IPS-11a (cell line): ENCODE data around the gene RSU1.
"Not testable (repeated sequence)": the region's sequence is repeated elsewhere in the genome, so short reads cannot be mapped to it uniquely, and the experiment has no call there.

Experiments
- H3K4me3 ChIP-seq: one replicate; pipeline ENCODE4 v1.5.1; 2013; ENCODE audit warnings: low read depth, low read length, control low read depth

RSU1 gene

DNA sequence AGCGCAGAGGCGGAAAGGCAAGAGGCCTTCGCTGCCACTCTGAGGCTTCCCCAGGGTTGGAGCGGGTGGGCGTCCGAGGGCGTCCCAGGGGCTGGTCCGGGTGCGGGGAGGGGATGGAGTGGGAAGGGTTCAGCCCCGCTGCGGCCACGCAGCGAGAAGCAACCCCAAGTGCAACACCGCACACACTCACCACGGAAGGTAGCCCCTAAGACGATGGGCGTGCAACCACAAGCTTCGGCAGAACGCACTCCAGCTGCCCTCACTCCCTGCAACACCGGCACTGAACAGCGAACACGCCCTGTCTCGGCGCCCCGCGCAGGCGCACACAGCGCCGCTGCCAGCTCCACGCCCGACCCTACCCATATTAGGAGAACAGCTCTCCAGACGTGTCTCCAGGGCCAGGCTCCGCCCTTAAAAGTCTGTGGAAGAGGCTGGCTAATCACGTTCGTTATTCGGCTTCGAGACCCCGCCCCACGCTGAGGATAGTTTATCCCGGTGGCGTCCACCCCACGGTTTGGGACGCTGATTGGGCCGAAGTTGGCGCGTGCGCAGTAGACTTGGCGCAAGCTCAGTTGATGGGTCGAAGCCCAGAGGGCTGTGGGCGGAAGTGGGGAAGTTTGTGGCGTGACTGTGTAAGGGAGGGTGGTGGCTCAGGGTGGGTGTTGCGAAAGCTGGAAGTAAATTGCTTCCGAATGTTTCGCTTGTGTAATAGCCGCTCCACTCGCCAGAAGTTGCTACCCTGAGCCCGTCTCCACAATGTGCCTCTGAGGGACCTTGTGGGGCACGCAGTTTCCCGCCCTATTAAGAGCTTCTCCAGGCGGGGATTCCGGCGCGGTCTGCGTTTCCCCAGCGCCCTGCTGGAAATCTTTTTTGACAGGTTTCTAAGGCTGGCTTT, at the start of gene RSU1:
Gene RSU1, minus strand, starts transcription at position 300 of the 895 bp plus-strand sequence. CDS start 343 bp downstream, outside the sequence.
- H3K4me3 ChIP-seq = peak within 1 kb of the TSS; percentile 95

DNA sequence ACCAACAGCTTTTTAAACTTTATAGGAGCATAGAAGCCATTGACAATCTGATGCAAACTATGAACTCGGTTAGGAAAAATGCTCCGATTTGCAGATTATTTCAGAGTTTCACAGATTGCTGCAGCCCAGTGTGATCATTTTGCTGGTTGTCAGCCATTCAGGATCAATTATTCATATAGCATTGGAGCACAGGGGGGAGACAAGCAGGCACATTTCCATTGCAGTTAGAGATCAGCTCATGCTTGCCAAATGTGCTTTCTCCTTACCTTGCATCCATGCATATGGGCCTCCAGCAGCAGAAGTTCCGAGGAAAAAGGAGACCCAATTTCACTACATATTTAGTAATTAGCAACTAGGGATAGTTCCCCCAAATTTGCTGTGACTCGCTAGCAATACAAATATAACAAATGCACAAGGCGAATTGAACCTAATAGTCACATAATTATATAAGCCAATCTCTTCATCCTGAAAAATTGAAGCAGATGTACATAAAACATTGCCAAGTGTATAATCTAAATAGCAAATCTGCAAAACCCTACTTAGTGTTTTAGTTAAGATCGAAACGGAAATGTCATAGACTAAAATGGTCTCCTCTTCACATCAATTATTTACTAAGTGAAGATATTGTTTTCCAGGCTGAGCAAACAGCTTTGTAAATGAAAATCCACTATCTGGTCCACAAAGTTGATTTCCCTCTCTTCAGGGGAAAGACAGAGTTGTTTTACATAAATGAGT, 49.5 kb upstream of the RSU1 start:
- no peak overlapping the region for H3K4me3 ChIP-seq

DNA sequence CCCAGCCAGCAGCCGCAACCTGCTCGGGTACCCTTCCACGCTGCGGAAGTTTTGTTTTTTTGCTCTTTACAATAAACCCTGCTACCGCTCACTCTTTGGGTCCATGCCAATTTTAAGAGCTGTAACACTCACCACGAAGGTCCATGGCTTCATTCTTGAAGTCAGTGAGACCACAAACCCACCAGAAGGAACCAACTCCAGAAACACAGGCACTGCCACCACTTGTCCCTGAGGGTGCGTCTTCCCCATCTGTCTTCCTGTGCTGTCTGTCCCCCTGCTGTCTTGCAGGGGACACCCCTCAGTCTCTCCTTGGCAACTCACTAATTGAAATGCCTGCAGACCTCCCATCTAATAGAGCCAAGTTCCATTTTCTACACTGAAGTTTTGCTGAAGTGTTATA, 48.5 kb upstream of the RSU1 start:
- H3K4me3 ChIP-seq = no peak overlapping the region

DNA sequence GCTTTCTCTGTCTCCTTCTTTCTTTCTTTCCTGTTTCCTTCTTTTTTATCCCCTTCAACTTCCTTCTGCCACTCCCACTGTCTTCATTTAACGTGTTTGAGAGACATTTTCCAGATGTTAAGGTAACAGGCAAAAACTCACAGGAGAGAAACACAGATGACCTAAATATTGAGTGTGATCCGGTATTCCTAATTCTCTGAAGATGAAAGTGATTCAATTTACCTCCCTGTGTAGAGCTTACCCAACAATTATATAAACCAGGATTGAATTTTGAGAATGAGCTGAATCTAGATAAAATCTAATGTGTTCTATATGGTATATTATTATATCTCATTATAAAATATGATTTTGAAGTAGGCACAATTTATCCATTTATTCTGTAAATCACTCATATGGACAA, 46.5 kb upstream of the RSU1 start:
- no peak overlapping the region for H3K4me3 ChIP-seq

DNA sequence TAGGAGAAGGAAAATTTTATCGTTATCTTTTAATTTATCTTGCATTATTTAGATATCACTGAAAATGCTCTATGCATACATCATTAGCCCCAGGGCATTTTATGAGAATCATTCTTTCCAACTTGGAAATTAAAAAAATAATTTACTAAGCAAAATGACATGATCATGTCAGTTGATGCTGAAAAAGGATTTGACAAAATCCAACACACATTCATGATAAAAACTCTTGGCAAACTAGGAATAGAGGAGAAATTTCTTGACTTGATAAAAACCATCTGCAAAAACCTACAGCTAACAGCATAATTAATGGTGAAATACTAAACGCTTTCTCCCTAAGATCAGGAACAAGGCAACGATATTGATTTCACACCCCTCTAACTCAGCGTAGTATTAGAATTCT, 40.2 kb upstream of the RSU1 start:
- no peak overlapping the region for H3K4me3 ChIP-seq

DNA sequence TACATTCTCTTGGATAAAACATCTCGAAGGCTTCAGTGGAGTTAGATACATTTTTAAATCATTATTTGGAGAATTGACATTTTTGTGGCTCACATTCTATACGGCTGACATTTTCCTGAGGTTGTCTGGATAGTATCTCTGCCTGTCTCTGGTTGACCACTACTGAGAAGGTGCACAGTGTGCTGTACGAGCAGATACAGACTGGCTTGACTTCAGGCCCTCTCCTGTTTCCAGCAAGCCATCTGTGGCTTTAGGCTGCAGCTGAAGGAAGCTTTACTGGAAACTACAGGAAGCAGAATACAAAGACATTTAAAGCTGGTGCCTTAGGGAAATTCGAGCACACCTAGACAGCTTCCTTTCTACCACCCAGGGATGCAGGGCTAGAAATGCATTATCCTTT, 39.3 kb upstream of the RSU1 start:
- H3K4me3 ChIP-seq = no peak overlapping the region

DNA sequence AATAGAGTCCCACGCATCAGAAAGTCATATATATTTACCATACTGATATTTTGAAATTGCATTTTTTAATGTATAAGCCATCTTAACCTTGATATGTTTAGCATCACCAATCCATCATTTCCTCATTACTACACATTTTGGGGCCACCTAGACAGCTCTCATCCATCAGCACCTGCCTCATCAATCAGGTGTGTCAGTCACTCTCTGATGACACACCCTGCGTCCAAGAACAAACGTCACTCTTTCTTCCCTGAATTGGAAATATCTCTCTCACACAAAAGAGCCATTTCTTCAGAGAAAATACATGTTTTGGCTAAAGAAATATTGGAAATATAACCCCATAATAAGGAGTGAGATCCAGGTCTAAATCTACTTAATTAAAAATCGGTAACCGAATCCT, 38.9 kb upstream of the RSU1 start:
- no peak overlapping the region for H3K4me3 ChIP-seq

DNA sequence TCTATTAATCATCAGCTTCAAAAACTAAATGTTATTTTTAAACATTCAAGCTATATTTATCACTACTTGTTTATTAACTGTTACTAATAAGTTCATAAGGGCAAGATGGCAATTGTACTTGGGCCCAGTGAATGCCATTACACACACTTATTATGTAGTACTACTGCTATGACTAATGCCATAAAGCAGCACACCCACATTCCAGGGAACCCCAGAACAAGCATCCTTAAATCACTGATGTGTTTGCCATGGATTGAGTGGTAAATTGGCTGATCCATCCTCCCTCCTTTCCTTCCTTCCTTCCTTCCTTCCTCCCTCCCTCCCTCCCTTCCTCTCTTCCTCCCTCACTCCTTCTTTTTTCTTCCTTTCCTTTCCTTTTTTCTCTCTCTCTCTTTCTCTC, 37.4 kb upstream of the RSU1 start:
- H3K4me3 ChIP-seq = no peak overlapping the region

DNA sequence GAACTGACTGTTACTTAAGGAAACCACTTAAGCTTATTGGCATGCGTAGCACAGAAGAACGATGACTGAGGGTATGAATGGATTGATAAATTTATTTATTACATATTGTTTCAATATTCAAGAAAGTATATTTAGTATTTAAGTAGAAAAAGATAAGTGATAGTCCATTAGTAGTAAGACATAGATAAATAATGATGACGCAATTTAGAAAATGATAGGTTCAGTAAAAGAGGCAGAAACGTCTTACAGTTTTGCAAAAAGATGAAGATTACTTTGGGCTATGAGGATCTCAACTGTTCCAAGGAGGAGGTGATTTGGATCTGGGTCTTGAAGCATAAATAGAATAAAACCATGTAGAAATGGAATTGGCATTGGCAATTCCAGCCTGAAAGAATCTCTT, 36.6 kb upstream of the RSU1 start:
- no peak overlapping the region for H3K4me3 ChIP-seq

DNA sequence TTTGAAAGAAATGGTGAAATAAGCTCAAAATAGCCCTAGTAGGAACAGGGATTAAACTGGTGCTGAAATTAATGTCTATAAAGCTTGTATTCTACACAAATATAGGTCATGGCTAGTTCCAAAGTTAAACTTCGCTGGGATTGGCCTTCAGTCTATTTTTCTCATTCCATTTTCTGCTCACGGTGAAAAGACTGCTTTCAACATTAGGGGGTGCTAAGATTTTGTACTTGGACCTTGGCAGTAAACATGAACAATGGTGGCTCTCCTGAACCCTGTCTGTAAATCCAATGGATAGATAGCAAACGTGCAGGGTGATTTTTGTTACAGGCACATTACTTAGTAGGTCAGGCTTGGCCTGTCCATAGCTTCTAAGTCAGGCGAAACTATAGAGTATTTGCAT, 36.0 kb upstream of the RSU1 start:
- no peak overlapping the region for H3K4me3 ChIP-seq

DNA sequence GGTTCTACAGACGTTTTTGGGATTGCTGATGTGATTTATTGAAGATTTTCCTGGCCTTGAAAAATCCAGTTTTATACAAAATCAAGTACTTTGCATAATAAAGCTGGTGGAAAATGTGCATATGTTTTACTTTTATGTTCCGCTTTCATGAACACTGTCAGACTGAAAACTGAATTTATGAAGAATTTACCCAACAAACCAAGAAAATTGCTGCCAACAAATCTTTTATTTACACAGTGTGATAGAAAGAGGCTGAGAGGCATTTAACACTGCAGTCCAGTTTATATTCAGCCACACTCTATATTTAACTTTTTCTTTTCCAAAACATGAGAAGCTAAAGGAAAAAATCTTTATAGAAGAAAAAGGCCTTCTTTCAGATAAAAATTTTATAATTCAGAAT, 35.4 kb upstream of the RSU1 start:
- H3K4me3 ChIP-seq = no peak overlapping the region

DNA sequence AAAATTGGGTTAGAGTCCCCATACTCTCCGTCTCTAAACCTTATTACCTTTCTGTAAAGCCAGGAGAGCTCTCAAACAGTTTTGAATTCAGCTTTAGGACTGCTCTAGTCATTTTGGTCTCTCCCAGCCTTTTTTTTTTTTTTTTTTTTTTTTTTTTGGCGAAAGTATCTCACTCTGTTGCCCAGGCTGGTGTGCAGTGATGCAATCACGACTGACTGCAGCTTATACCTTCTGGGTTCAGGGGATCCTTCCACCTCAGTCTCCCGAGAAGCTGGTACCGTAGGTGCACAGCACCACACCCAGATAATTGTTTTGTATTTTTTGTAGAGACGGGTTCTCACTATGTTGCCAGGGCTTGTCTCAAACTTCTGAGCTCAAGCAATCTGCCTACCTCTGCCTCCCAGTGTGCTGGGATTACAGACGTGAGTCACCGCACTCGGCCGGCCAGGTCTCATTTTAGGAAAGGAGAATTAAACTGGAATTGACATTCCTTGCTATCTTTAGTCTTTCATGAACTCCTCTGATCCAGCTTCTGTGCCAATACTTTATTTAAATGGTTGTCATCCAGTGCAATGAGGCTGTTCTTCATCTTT, 31.4 kb upstream of the RSU1 start:
- no peak overlapping the region for H3K4me3 ChIP-seq

DNA sequence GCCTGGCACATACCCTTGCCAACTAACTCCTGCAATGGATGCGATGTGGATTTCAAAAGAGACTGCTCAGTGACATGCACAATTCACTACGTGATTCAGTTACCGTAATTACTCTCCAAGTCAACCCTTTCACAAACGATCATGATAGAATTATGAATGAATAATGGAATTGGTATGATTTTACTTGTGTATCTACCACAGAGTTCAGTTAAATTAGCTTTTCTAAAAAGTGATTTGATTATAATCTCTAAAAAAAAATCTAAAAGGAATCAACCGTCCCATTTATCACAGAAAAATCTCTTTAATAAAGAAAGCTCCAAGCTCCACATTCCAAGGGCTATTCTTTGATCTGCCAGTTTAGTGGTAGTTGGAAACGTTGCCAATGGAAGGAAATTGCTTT, 30.4 kb upstream of the RSU1 start:
- H3K4me3 ChIP-seq = no peak overlapping the region

DNA sequence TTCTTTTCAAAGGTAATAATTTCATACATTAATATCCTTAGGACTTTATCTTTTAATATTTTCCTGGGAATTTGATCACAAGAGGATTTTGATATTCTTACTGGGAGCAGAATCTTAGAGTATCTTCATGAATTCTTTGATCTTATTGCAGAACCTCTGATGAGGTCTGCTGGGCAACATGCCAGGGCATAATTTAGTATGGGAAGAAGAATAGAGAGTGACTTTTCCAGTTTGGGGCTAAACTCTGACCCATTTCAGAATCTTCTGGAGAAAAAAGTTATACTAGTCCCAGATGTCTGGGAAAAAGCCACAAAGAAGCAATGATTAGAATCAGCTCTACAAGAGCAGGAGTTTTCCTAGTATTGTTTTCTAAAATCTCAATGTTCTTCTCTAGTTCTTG, 28.0 kb upstream of the RSU1 start:
- H3K4me3 ChIP-seq = no peak overlapping the region

DNA sequence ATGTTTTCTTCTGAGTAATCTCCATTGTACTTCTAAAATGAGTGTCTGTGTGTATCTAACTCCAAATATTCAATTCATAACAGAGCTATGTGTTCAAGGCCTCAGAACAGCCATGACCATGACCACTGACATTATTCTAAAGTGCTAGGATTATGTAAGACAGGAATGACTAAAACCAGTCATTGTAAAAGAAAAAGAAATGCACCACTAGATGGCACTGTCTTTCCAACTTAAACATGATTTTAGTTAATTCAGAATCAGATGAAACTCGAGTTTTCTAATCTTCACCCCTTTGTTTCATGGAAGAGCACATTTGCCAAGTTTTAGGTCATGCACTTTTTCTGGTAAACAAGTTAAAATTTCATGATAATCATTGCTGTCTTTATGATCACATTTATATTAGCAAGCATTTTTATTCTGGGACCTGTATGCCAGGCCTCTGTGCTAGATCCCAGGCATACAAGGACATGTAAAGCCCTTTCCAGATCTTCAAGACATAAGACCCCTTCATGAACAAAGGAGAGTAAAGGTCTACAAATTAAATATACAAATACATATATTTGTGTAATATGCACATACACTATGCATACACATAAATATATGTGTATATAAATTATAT, 26.1 kb upstream of the RSU1 start:
- H3K4me3 ChIP-seq = no peak overlapping the region

DNA sequence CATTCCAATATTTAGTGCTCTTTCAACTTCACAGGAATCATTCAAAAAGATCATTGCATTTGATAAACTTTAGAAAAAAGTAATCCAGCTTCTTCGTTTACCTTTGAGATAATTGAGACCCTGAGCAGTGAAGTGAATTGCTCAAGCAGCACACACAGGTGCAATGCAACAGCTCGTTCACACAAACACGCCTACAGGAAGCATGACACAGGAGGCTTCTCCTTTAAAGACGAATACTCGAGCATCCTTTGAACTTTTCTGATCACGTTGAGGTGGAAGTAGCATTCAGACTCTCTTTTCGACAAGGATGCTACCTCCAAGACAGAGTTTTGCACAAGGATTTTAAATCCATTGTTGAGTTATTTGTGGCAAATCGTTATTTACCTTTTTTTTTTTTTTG, 18.0 kb upstream of the RSU1 start:
- no peak overlapping the region for H3K4me3 ChIP-seq

DNA sequence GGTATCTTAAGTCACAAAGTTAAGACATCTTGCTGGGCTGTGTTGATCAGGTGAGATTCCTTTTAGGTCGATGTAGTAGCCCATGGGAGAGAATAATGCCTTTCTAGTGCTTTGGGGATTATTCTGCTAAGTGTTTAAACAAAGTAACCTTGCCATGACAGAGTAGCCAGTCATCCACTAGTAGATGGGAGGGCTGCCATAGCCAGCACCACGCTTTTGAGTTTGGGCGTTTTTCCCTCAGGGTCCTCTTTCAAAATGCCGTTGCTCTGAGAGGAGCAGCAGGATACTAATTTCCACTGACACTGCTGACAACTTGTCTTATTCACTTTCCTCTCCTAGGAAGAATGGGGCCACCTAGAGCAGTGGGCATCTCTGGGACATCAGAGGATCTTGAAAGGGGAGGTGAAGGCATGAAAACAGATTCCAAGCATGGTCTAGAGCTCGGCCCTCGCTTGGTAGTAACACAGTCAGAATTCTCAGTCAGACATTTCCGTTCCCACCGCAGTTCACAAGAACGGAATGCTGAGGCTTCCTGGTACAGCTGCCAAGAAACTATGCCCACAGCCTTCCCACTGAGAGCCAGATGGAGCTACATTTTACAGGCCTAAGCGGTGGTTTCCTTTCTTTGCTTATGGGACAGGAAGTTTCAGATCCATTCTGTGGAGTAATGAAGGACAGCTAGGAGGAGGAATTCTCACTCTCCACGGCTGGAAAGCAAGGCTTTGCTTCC, 15.3 kb upstream of the RSU1 start:
- no peak overlapping the region for H3K4me3 ChIP-seq

DNA sequence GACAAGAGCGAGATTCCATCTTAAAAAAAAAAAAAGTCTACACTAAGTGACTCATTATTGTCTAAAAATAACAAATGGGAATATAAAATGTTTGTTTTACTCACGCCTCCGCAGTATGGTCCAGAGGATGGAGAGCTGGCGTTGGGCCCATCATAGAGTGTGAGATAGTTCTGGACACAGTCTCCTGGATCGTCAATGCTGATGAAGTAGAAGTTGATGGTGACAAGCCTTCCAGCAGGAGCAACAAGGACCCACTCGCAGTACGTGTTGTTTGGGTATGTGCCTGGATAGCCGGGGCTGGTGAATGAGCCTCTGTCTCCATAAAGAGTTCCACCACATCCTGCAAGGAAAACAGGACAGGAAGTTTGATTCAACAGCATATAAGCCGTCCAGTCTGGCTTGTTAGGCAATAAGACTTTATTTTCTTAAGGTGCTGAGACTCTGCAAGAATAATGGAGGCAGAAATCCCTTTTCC, 11.5 kb upstream of the RSU1 start:
- H3K4me3 ChIP-seq = no peak overlapping the region

DNA sequence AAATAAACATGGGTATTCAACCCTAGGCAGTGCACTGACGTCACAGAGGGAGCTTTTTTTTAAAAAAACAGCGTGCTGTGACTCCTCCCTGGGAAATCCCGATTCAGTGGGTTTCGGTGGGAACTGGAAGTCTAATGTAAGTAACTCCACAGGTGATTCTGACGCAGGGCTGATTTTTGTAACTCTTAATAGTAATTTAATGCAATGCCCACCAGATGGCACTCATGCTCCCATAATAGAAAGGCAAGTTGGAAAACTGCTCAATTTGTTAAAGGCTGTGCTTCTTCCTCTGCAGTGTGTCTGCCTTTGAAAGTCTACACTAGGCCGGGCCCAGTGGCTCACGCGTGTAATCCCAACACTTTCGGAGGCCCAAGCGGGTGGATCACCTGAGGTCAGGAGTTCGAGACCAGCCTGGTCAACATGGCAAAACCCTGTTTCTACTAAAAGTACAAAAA, 10.9 kb upstream of the RSU1 start:
- no peak overlapping the region for H3K4me3 ChIP-seq

DNA sequence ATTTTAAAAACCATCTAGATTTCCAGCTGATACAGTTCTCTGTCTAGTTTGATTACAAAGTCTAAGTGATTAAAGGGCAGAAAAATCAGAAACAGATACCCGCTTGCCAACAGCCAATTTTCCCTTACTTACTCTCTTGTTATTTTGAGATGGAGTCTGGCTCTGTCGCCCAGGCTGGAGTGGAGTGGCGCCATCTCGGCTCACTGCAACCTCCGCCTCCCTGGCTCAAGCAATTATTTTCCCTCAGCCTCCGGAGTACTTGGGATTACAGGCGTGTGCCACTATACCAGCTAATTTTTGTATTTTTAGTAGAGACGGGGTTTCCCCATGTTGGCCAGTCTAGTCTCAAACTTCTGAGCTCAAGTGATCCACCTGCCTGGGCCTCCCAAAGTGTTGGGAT, 10.2 kb upstream of the RSU1 start:
- H3K4me3 ChIP-seq = not testable (repeated sequence)
